Choroid plexus epithelial cell (primary cell): ENCODE data around the gene GULP1.

Experiments
- DNase-seq: peaks from one replicate; pipeline ENCODE4 v3.0.0-alpha.2; 2010; ENCODE audit warnings: low read depth
- H3K4me3 ChIP-seq: 2 replicates; pipeline ENCODE4 v1.5.1; 2011; ENCODE audit warnings: low read depth, mild to moderate bottlenecking, control low read depth, low read length, moderate library complexity
- CTCF ChIP-seq: conservative IDR thresholded peaks from 2 replicates; pipeline ENCODE4 v1.5.1; 2011; ENCODE audit warnings: low read depth, mild to moderate bottlenecking, control low read depth, inconsistent platforms, low read length, moderate library complexity

Gene GULP1

DNA sequence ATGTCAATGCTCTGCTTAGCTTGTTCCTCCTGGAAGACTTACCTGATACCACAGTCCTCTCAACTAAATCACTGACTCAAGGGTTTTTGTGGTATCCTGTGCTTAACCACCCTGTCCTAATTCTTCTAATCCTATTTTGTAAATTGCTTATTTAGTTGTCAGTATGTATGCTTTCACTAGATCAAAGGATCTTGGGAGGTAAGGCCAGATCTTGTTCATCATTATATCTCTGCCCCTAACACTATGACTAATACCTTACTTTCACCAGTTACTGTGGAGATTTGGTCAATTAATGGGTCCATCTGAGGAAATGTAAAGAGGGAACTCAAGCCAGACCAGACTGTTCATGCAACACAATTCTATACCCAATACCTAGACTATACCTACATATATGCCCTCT is 203.2 kb downstream of the GULP1 start:
- DNase-seq: no peak
- no peak for TF ChIP-seq CTCF

GRCh38 chr2:188495969-188496431 is 204.3 kb downstream of the GULP1 start:
- no peak overlapping the region for H3K4me3 ChIP-seq
- DNase-seq: peak; percentile 45
- TF ChIP-seq CTCF: no peak

More for the DNA sequence above, 203.2 kb downstream of the GULP1 start:
- H3K4me3 ChIP-seq: no peak overlapping the region

GRCh38 chr2:188497726-188498125 is 206.1 kb downstream of the GULP1 start:
- no peak for DNase-seq
- TF ChIP-seq CTCF: no peak
- H3K4me3 ChIP-seq: no peak overlapping the region

DNA sequence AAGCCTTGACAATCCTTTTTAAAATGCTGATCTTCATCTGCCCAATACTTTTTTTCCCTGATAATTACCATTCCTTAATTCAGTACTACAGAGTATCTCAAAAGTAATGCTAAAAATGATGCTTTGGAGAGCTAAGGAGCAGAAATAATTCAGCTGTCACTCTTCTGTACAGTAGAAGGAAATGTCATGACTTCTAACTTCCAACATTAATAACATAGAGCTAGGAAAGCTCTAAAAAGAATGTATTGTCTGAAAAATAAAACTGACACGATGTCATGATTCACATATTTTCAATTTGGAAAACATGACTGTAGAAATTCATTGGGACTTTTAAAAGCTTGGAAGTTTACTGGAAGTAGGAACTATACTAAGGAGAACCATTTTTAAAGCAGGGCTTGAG is 212.3 kb downstream of the GULP1 start:
- no peak for TF ChIP-seq CTCF
- no peak for DNase-seq
- H3K4me3 ChIP-seq: no peak overlapping the region

DNA sequence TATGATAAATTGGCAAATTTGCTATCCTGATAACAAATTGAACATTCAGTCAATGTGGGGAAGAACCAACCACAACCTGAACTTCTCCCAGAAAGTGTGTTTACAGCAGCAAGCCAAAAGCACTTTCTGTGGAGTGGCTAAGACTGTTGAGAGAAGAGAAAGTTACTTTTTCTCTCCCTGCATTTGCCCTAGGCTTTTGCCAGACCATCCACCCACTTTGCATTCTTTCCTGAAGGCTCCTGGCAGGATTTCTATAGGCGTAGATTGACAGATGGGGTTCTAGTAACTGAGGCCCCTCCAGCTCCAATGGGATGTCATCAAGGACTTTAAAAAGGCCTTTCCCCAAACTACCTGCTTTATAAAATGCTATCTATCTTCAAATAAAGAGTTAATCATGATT is 215.2 kb downstream of the GULP1 start:
- no peak for DNase-seq
- TF ChIP-seq CTCF: no peak
- no peak overlapping the region for H3K4me3 ChIP-seq

DNA sequence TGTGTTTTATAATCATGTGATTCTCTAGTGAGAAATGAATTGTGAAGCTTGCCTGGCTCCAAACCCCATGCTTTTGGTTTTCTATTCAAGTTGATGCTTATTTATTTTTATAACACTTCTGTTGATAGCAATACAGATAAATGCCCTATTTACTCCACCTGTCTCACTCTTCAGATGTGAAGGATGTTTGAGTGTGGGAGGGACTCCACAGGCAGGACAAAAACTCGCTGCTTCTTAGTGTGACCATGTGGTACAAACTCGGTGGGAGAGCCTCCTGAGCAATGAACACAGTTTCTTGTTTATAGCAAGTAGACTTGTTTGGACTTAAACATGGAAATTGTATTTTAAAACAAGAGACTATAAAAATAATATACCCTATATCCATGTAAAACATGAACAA is 219.7 kb downstream of the GULP1 start:
- TF ChIP-seq CTCF: no peak
- no peak for DNase-seq
- no peak overlapping the region for H3K4me3 ChIP-seq

GRCh38 chr2:188512456-188512855 is 220.8 kb downstream of the GULP1 start:
- TF ChIP-seq CTCF: peak; percentile 54
- DNase-seq: peak; percentile 81
- H3K4me3 ChIP-seq: peak overlapping the region; percentile 17
